HCT116 (cell line): Measurements from ENCODE around the gene SYT11. TPM values are rescaled to one million over a fixed set of nuclear protein-coding genes. Genes with fewer than 3 reads are reported as not detected.

Experiments
- ATAC-seq: fragments of 200-7000 bp; cut with Tn5 transposase; 2 replicates; pipeline ENCODE4 v1.9.1; 2020; ENCODE audit warnings: mild to moderate bottlenecking, moderate library complexity
- BruUV-seq: library from RNA; stranded (reverse); fragments of 400-500 nt; replicated peaks from 2 replicates; lab custom pipeline; 2021; lab: Mats Ljungman, UMichigan
- CTCF ChIA-PET: fragments of 300-600 bp; sonication (Branson Sonifier 250); formaldehyde crosslinking; loops from one replicate; lab custom pipeline; 2021; ENCODE audit warnings: antibody characterized with exemption; lab: Charles Lee
- POLR2A ChIA-PET: fragments of 300-600, 350-600 bp; sonication (Branson Sonifier 250); formaldehyde crosslinking; loops from one replicate; lab custom pipeline; 2021; ENCODE audit warnings: antibody characterized with exemption; lab: Charles Lee
- RAD21 ChIA-PET, 2 experiments: fragments of 300-600 bp; sonication (Branson Sonifier 250); formaldehyde crosslinking; loops; one replicate each; lab custom pipeline; 2023; ENCODE audit warnings: low total read pairs in 2 of 2; ENCODE audit not compliant: uncharacterized antibody in 2 of 2, unreplicated experiment in 2 of 2, low non-redundant PET in 1 of 2; lab: Charles Lee
- DNase-seq: peaks from one replicate; pipeline ENCODE4 v3.0.0-alpha.2; 2010; ENCODE audit warnings: low read depth, low spot score
- H2AFZ ChIP-seq: fragments of 200-600 bp; shearing (Covaris generic), sonication (generic); 2 replicates; pipeline ENCODE4 v1.6.1; 2017; ENCODE audit warnings: low read depth, mixed run types, mixed read lengths, antibody characterized with exemption, low read length; ENCODE audit not compliant: poor library complexity, severe bottlenecking
- H3K27ac ChIP-seq: 2 replicates; pipeline ENCODE4 v1.5.1; 2012; ENCODE audit warnings: low read depth, low read length
- H3K27me3 ChIP-seq: fragments of 200-600 bp; sonication (generic); 2 replicates; pipeline ENCODE4 v1.6.1; 2016; ENCODE audit warnings: mixed run types, low read length, mixed read lengths; ENCODE audit not compliant: insufficient read depth
- H3K36me3 ChIP-seq, 2 experiments: fragments of 200-500 bp in 1 of 2; fragments of 200-600 bp in 1 of 2; sonication (Bioruptor generic) in 1 of 2; sonication (generic) in 1 of 2; 2 replicates each; pipeline versions ENCODE4 v1.5.1 to v1.6.1; 2014 to 2016; ENCODE audit warnings: low read length in 2 of 2, inconsistent platforms in 1 of 2, mixed read lengths in 1 of 2, mixed run types in 1 of 2; ENCODE audit not compliant: insufficient read depth in 2 of 2, control insufficient read depth in 1 of 2
- H3K4me1 ChIP-seq, 2 experiments: fragments of 200-600 bp in 1 of 2; sonication (generic) in 1 of 2; 2 replicates each; pipeline versions ENCODE4 v1.5.1 to v1.6.1; 2012 to 2017; ENCODE audit warnings: low read length in 2 of 2, inconsistent platforms in 1 of 2, mild to moderate bottlenecking in 1 of 2, mixed read lengths in 1 of 2, mixed run types in 1 of 2, moderate library complexity in 1 of 2; ENCODE audit not compliant: insufficient read depth in 2 of 2, control insufficient read depth in 1 of 2
- H3K4me2 ChIP-seq: fragments of 200-600 bp; sonication (generic); 2 replicates; pipeline ENCODE4 v1.6.1; 2017; ENCODE audit warnings: mixed run types, low read length, mixed read lengths
- H3K4me3 ChIP-seq, 2 experiments: fragments of 200-600 bp in 1 of 2; sonication (generic) in 1 of 2; replicated peaks in 1 of 2; 2 replicates each; pipeline ENCODE4 v1.5.1; 2011 to 2016; ENCODE audit warnings: low read length in 2 of 2, control low read depth in 1 of 2, low read depth in 1 of 2, mild to moderate bottlenecking in 1 of 2, mixed read lengths in 1 of 2, mixed run types in 1 of 2
- H3K79me2 ChIP-seq: fragments of 200-600 bp; sonication (generic); 2 replicates; pipeline ENCODE4 v1.6.1; 2017; ENCODE audit warnings: mild to moderate bottlenecking, mixed run types, low read length, moderate library complexity, mixed read lengths; ENCODE audit not compliant: insufficient read depth
- H3K9ac ChIP-seq: fragments of 200-600 bp; sonication (generic); 2 replicates; pipeline ENCODE4 v1.6.1; 2016; ENCODE audit warnings: low read length, mixed read lengths
- H3K9me2 ChIP-seq: fragments of 200-600 bp; sonication (generic), shearing (Covaris generic); 2 replicates; pipeline ENCODE4 v1.6.1; 2017; ENCODE audit warnings: mixed run types, mild to moderate bottlenecking, moderate library complexity; ENCODE audit not compliant: insufficient read depth
- H3K9me3 ChIP-seq, 2 experiments: fragments of 200-500 bp in 1 of 2; fragments of 200-600 bp in 1 of 2; sonication (Bioruptor generic) in 1 of 2; sonication (generic) in 1 of 2; 2 replicates each; pipeline ENCODE4 v1.6.1; 2014 to 2017; ENCODE audit warnings: low read length in 2 of 2, mixed read lengths in 2 of 2, inconsistent platforms in 1 of 2, low read depth in 1 of 2, mild to moderate bottlenecking in 1 of 2, mixed run types in 1 of 2, moderate library complexity in 1 of 2; ENCODE audit not compliant: control insufficient read depth in 1 of 2, insufficient read depth in 1 of 2
- H4K20me1 ChIP-seq: fragments of 200-600 bp; sonication (generic), shearing (Covaris generic); 2 replicates; pipeline ENCODE4 v1.6.1; 2017; ENCODE audit warnings: mixed run types, mild to moderate bottlenecking, moderate library complexity; ENCODE audit not compliant: insufficient read depth
- ATF3 ChIP-seq: IDR thresholded peaks from 2 replicates; pipeline ENCODE4 v1.6.1; 2012
- CBX3 ChIP-seq: IDR thresholded peaks from 2 replicates; pipeline ENCODE4 v1.6.1; 2012; ENCODE audit warnings: low read depth
- CEBPB ChIP-seq: IDR thresholded peaks from 2 replicates; pipeline ENCODE4 v1.6.1; 2012; ENCODE audit warnings: low read depth
- CTCF ChIP-seq, 3 experiments: fragments of 200-600 bp in 1 of 3; sonication (generic) in 1 of 3; IDR thresholded peaks in 2 of 3; conservative IDR thresholded peaks in 1 of 3; 2 replicates each; pipeline ENCODE4 v1.5.1; 2012 to 2017; ENCODE audit warnings: low read depth in 2 of 3, low read length in 2 of 3, antibody characterized with exemption in 1 of 3, borderline replicate concordance in 1 of 3, control low read depth in 1 of 3, mild to moderate bottlenecking in 1 of 3, mixed read lengths in 1 of 3, mixed run types in 1 of 3, moderate library complexity in 1 of 3; ENCODE audit not compliant: insufficient read depth in 1 of 3
- EGR1 ChIP-seq: IDR thresholded peaks from 2 replicates; pipeline ENCODE4 v1.6.1; 2012; ENCODE audit warnings: low read depth
- EZH2 ChIP-seq: fragments of 200-600 bp; sonication (generic); IDR thresholded peaks from 2 replicates; pipeline ENCODE4 v1.6.1; 2017; ENCODE audit warnings: antibody characterized with exemption, mixed run types
- EZH2phosphoT487 ChIP-seq: fragments of 200-600 bp; IDR thresholded peaks from 2 replicates; pipeline ENCODE4 v1.6.1; 2018; ENCODE audit warnings: antibody characterized with exemption, borderline replicate concordance
- FOSL1 ChIP-seq: IDR thresholded peaks from 2 replicates; pipeline ENCODE4 v1.6.1; 2012; ENCODE audit warnings: low read depth
- JUND ChIP-seq: IDR thresholded peaks from 2 replicates; pipeline ENCODE4 v1.6.1; 2012
- MAX ChIP-seq: IDR thresholded peaks from 2 replicates; pipeline ENCODE4 v1.6.1; 2012
- POLR2A ChIP-seq: IDR thresholded peaks from 2 replicates; pipeline ENCODE4 v1.7.0; 2011; ENCODE audit warnings: borderline replicate concordance; ENCODE audit not compliant: insufficient read depth, insufficient read length; ENCODE audit errors: extremely low read depth
- POLR2AphosphoS5 ChIP-seq: IDR thresholded peaks from 2 replicates; pipeline ENCODE4 v1.6.1; 2011; ENCODE audit warnings: mild to moderate bottlenecking, low read depth, low read length, moderate library complexity
- RAD21 ChIP-seq: IDR thresholded peaks from 2 replicates; pipeline ENCODE4 v1.6.1; 2012; ENCODE audit warnings: low read depth, mild to moderate bottlenecking
- REST ChIP-seq: IDR thresholded peaks from 2 replicates; pipeline ENCODE4 v1.6.1; 2012; ENCODE audit warnings: low read depth
- SIN3A ChIP-seq: IDR thresholded peaks from 2 replicates; pipeline ENCODE4 v1.6.1; 2012; ENCODE audit warnings: low read depth
- SP1 ChIP-seq: IDR thresholded peaks from 2 replicates; pipeline ENCODE4 v1.6.1; 2012; ENCODE audit warnings: low read depth
- SRF ChIP-seq: IDR thresholded peaks from 2 replicates; pipeline ENCODE4 v1.6.1; 2012; ENCODE audit warnings: low read depth
- TCF7L2 ChIP-seq: IDR thresholded peaks from 2 replicates; pipeline ENCODE4 v1.7.0; 2011; ENCODE audit warnings: borderline replicate concordance, inconsistent platforms; ENCODE audit not compliant: insufficient read depth, insufficient read length; ENCODE audit errors: extremely low read depth
- YY1 ChIP-seq: IDR thresholded peaks from 2 replicates; pipeline ENCODE4 v1.6.1; 2011; ENCODE audit warnings: low read length, low read depth, moderate library complexity, mild to moderate bottlenecking; ENCODE audit not compliant: insufficient replicate concordance; ENCODE audit errors: extremely low read depth
- ZBTB33 ChIP-seq: IDR thresholded peaks from 2 replicates; pipeline ENCODE4 v1.6.1; 2011; ENCODE audit warnings: mild to moderate bottlenecking, low read length, moderate library complexity; ENCODE audit not compliant: insufficient replicate concordance; ENCODE audit errors: extremely low read depth
- ZFX ChIP-seq: fragments of 450-650 bp; IDR thresholded peaks from 2 replicates; pipeline ENCODE4 v1.6.1; 2017
- intact Hi-C: fragments of 100-400 bp; cut with micrococcal nuclease; formaldehyde crosslinking; loops from 2 replicates; pipeline ENCODE4 v1.10.0; 2022
- total RNA-seq: library from RNA; stranded (reverse); gene quantifications from one replicate; pipeline ENCODE4 v1.2.1, GENCODE V29; 2021; ENCODE audit not compliant: unreplicated experiment

Gene SYT11
- total RNA-seq, 1 experiment from 2014 or later: 0.17 TPM

- Histone ChIP-seq H3K27me3 (no peaks in the 10 kb centered on the region), H3K4me1 (peaks cover 27 to 41% of the 10 kb centered on the region in 2 experiments), H3K9me2 (no peaks in the 10 kb centered on the region), H3K4me3 (peak overlapping the region in 1 of 2 experiments; percentile 37; a peak in 2 of 4 replicates), H4K20me1 (no peaks in the 10 kb centered on the region), H3K27ac (peak overlapping the region; percentile 81), H3K9ac (peak overlapping the region; percentile 55), H3K79me2 (no peaks in the 10 kb centered on the region), H3K36me3 (peaks cover under 1 to 11% of the 10 kb centered on the region in 2 experiments; a peak in 2 of 4 replicates), H2AFZ (no peak overlapping the region), H3K4me2 (peak overlapping the region; percentile 69), H3K9me3 (no peaks in the 10 kb centered on the region)
- ChIA-PET RAD21 (interaction anchor here in 1 of 2 experiments (0.6 kb wide), 1 partner anchor 59 kb away, joined by 4 read pairs; no protein-coding TSS in a partner anchor), POLR2A (interaction anchor here (0.6 to 1.5 kb wide), 3 partner anchors 42 to 320 kb away, joined by 3 to 8 read pairs (median 4); partner anchors contain the start of genes KHDC4 and PMF1)
- ATAC-seq: peak; percentile 79
- intact Hi-C loops: no loop called here
- TF ChIP-seq CTCF (IDR thresholded peaks at IDR 0.05 in 2 of 3, conservative IDR thresholded peaks at IDR 0.05 in 1 of 3; ENCODE audit: borderline replicate concordance in 1 of 3, insufficient read depth in 1 of 3, low read depth in 2 of 3, low read length in 2 of 3) (no peak), EZH2phosphoT487 (no peak), ZFX (no peak), SRF (no peak), YY1 (no peak), JUND (peak; percentile 79), FOSL1 (peak; percentile 77), SIN3A (no peak; the same call in 1 of the 2 replicates), SP1 (peak; percentile 52; the same call in 1 of the 2 replicates), ZBTB33 (no peak), ATF3 (no peak), MAX (no peak), CBX3 (peak; percentile 60; the same call in 1 of the 2 replicates), EZH2 (no peak), EGR1 (no peak), RAD21 (no peak), REST (no peak), TCF7L2 (no peak), POLR2AphosphoS5 (no peak; the same call in 1 of the 2 replicates), CEBPB (no peak), POLR2A (no peak)
- TF ChIP-seq, all 23 proteins: peak for 4
- no TSS peak for BruUV-seq
- DNase-seq: peak; percentile 37
- CTCF ChIA-PET: interaction anchor here (1.6 kb wide), 1 partner anchor 9 kb away, joined by 3 read pairs; no protein-coding TSS in a partner anchor
Measured at GRCh38 chr1:155892796-155893195, 33.4 kb downstream of the SYT11 start.
